ENCODE data around the gene RASAL2.
"Not testable (repeated sequence)": the region's sequence is repeated elsewhere in the genome, so short reads cannot be mapped to it uniquely, and the experiment has no call there.

The RASAL2 gene

DNA sequence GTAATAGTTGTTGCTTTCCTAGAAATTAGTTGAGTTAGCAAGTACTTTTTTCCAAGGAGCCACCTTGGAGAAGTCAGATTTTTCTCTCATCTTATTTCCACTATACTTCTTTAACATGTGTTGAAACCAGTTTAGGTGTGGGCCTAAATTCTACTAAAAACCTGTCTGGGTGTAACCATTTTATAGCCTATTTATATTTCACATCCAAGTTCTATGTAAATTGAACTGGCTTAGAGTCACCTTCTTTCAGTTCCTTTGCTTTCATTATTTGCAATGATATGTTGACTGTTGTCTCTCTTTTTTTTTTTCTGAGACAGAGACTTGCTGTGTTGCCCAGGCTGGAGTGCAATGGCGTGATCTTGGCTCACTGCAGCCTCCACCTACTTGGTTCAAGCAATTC, 207.2 kb downstream of the RASAL2 start:
- no peak for DNase-seq

DNA sequence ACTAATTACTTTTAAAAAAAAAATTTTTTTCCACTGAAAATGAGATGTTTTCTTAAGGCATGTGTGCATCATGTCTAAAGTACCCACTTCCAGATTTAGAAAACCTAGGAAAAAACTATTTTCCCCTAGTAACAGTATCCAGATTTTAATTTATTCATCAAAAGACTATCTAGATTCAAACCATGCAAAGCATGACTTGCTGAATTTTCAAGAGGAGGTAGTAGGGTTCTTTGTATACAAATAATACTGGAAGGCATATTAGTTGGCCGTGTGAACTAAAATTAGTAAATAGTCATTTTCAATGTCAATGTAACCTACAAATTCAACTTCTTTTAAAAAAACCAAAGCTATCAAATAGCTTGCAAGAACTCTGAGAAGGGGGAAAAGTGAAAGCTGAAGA, 213.4 kb downstream of the RASAL2 start:
- no peak for DNase-seq

DNA sequence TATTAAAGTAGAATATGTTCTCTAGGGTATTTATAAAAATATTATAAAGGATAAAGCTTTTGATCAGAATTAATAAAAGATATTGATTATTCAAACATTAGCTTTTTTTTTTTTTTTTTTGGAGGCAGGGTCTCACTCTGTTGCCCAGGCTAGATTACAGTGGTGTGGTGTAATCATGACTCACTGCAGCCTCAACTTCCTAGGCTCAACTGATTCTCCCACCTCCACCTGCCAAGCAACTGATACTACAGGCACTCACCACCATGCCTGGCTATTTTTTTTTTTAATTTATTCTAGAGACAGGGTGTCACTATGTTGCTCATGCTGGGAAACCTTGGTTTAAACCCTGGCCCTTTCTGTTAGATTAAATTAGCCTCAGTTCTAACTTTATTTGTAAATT, 214.5 kb downstream of the RASAL2 start:
- DNase-seq, result no peak

DNA sequence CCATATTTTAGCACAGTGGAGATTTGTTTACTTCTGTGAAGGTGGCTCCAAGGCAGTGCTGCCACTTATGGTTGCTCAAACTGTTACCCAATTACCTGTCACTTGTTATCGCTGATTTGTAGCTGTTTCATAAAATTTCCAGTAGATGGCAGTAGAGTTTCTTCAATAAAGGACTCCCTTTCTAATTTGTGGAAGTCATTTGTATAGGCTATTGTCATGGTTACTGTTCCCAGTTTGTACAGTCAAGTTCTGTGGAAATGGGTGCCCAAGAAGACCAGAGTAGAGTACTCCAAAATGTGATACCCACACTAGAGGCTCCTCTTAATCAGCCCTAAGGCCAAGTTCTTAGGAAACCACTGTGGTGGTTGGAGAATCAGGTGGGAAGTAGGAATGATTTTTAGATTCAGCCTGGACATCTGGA, 216.8 kb downstream of the RASAL2 start:
- peak; percentile 18 for DNase-seq

DNA sequence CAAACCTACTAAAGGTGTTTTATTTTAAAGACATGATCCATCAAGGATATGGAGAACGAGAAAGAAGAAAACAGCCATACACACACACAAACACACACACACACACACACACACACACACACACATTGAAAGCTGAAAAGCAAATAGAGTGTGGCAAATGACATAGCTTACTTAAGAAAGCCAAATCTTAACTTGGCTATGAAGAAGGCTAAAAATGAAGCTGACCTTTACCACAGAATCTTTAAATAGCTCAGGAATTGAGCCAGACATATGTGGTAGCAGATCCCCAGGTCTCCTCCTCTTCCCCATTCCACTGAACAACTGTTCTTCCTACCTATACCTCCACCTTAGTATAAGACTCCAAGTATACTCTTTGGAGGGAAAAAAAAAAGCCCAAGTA, 217.3 kb downstream of the RASAL2 start:
- no peak for DNase-seq

DNA sequence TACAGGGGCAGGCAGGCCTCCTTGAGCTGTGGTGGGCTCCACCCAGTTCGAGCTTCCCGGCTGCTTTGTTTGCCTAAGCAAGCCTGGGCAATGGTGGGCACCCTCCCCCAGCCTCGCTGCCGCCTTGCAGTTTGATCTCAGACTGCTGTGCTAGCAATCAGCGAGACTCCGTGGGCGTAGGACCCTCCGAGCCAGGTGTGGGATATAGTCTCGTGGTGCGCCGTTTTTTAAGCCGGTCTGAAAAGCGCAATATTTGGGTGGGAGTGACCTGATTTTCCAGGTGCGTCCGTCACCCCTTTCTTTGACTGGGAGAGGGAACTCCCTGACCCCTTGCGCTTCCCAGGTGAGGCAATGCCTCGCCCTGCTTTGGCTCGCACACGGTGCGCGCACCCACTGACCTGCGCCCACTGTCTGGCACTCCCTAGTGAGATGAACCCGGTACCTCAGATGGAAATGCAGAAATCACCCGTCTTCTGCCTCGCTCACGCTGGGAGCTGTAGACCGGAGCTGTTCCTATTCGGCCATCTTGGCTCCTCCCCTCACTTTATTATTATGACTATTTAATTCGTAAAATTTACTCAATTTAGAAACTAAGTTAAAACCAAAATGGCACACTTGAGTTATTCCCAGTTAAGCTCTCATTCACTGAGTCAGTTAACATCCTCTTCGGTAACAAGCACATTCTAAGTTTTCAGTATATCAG, 226.5 kb downstream of the RASAL2 start:
- not testable (repeated sequence) for DNase-seq

DNA sequence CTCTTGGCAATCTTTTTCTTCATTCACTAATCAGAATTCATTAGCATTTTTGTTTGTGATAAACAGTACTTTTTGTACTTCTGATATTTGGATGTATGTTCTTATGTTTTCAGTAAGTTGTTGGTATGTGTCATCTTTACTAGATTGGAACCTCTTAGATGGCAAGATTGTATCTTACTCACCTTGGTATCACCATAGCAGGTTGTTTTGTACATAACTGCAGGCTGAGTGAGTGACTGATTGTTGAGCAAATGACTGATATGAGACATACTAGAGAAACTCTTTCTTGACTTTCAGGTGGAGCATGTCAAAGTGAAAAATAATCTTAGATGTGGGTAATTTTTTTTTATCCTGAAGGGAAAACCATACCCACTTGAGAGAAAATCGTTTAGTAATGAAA, 229.2 kb downstream of the RASAL2 start:
- no peak for DNase-seq

DNA sequence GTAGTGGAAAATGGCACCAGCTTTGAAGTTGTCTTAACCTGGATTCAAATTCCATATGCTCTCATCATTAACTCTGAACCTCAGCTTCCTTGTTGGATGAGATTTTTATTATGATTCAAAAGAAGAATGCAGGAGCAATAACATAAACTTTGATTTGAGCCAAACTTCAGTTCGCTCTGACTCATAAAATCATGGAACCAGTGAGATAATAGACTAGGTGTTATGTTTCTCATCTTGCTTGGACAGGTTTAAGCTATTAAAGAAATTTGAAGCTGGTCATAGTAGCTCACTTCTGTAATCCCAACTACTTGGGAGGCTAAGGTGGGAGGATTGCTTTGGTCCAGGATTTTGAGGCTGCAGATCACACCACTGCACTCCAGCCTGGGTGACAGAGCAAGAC, 230.1 kb downstream of the RASAL2 start:
- no peak for DNase-seq

DNA sequence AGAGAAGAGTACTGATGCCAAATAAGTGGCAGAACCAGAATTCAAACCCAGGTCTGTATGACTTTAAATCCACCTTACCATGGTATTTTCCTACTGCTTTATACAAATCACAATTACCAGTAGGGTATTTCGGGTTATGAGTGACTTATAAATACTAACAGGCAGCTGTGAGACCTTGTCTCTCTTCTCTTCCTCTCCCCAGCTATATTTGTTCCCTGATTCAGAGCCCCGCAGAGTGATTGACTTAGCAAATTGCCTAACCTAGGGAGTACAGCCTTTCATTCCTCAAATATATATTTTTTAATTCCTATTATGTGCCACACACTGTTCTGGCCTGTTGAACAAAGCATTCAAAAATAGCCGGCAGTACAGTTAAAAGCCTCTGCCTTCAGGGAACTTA, 234.8 kb downstream of the RASAL2 start:
- DNase-seq, result no peak

DNA sequence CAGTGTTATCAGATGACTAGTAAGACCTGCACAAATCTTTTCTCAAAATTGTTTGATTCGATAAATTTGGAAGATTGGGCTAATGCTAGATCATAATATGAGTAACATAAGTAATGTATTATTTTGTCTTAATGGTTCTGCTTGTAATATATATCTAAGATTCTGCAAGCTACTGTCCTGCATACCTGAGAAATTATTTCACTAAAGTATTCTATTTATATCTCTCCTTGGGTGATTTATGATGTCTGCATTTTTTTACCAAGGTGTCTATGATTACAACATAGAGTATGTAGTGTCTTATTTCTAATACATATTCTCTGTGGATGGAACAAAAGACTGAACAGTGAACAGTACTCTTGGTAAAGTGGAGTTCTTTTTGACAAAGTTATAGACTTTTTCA, 236.2 kb downstream of the RASAL2 start:
- DNase-seq, result no peak

DNA sequence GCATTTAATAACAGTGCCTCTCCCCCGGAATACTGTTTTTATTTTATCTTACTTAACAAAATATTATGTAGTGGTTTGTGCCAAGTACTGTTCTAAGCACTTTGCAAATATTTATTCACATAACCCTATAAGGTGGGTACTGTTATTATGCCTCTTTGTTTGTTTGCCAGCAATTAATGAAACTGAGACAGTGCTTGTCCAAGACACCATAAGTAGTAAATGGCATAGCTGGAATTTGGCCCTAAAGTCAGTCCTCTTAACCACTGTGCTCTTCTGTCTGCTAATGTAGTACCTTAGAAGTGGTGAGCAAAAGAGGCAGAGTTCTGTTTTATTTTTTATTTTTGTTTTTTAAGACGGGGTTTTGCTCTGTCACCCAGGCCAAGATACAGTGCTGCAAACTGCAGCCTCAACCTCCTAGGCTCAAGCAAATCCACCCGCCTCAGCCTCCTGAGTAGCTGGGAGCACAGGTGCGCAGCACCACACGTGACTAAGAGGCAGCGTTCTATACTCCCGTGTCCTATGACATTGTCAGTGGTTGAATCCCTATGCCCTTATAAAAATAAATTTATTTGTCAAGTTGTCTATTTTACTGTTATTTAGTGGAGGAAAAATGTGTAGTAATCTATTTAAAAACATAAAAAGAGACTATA, 237.1 kb downstream of the RASAL2 start:
- no peak for DNase-seq

DNA sequence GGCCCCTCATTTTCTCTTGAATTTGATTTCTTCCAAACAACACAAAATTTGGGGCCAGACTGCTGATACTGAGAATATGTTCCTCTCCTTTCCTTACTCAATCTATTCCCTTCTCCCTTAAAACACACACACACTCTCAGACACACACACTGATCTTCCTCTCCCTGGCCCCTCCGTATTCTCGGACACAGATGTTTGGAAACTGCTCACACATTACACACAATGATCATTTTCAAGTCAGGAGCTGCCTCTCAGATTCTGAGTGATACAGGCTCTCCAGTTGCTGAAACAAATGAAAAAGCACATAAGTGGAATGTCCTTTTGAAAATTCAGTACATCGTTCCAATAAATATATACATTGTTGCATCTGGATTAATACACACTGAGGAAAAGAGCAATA, 241.5 kb downstream of the RASAL2 start:
- no peak for DNase-seq

DNA sequence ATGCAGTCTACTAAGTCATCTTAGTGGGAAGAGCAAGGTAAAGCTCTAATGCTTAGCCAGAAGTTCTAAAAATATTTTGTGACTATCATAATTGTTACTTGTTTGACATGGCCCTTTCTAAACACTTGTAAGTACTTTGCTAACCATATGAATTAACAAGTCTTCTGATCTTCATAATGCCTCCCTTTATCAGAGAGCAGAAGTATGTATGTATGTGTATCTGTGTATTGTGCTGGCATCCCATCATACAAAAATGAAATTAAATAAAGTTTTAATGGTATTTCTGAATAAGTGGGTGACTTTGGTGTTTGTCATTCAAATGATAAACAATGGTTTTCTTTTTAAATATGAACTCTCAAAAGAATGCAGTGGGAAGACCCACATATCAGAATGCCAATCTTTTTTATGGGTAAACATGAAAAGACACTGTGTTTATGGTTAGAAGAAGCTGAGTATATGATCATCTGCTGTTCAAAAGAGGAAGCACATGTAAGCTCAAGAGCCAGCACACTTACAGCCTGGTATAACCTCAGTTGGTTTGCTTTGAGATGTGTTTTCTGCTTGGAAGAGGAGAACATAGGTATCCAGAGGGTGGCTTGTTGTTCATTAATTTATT, 243.3 kb downstream of the RASAL2 start:
- DNase-seq, result no peak

DNA sequence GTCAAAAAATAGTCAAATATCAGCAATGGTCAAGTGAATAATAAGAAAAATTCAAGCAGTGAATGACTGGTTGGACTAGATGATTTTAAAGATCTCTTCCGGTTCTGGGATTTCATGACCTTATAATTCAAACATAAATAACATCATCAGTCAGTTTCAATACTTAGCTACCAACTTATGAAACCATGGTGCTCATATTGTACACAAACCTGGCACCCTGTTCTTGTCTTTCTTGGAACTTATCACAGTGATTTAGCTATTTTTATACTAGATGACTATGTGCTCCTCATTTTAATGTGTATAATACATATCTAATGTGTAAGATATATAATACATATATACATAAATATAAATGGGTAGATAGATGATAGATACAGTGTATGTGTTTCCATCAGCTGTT, 245.9 kb downstream of the RASAL2 start:
- no peak for DNase-seq

DNA sequence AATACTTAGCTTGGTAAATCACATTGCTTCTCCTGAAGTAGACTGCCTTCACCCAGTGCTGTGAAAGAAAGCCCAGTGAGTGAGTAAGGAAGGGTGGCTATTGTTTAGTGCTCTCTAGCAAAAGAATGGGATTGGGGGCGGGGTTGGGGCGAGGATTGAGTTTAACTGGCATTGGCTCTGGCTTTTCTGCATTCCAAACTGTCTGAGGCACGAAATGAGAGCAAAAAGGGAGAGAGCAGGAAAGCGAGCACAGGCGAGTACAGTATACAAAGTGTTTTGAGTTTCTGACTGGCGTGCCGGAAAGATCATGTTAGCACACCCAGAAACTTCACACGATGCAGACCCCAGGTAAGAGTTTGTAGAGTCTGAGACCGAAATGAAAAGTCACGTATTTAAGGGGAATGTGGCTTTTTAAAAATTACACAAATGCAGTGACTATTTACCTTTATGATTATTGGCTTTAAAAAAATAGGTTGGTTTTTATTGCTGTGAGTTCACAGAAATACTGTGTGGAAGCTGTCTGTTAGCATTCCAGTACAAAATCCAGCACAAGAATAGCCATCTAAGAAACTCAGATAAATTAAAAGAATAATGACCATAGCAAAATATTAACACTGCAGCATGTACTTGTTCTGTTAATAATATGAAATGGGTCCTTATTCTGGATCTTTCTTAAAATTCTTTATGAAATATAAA, 247.5 kb downstream of the RASAL2 start:
- DNase-seq, result no peak

DNA sequence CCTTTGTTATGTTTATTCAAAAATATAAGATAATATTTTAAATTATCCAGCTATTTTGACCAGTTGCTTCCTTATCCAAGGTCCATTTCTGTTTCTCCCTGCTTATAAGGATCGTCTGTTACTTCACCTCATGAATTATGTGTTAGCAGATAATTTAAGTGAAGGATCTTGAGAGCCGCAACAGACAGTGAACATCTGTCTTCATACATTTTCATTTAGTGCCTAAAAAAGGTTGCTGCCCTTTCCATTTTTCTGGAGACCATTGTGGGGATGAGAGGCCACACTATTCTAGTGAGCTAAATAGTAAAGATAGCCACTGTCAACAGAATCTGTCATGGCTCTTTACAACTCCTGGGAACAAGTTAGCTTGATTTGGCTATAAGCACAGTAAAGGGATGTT, 248.8 kb downstream of the RASAL2 start:
- no peak for DNase-seq

DNA sequence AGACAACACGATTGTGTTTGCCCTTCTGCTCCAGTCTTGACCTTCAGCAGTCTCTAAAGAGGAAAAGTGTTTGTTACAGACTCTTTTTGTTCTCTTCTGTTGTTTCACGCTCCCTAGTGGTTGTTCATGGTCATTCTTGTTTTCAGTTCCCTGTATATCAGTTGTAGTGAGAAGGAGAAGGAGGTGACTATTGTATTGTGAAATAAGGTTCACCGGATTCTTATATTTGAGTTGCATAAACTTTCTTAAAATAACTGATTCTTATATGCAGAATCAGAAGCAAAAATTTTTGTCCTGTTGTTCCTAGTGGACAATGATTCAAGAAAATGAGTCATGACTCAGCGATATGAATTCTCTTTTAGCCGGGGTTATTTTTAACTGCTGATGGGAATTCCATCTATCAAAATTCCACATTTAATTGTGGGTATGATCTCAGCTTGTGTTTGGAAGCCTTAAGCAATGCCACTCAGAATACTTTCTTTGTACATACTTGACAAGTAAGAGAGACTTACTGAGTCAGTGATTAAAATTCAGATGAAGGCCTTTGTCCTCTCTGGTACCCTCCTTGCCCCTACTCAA, 250.7 kb downstream of the RASAL2 start:
- no peak for DNase-seq

DNA sequence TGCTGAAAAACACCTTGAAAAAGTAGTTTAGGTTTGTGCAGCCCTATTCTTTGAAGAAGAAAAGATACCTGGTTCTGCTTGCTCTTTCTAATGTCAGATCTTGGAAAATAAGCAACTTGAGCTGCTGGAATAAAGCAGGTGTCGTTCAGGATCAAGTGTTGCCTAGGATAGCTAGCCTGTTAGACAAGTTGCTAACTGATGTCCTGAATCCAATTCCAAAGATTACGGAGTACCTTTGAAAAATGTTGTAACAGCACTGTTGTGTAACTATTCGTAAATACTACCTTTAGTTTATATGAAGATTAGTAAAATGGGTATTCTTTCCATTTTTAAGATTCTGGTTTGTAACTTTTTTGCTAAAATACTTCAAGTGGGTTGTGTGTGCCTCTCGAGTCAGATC, 251.3 kb downstream of the RASAL2 start:
- DNase-seq, result no peak

DNA sequence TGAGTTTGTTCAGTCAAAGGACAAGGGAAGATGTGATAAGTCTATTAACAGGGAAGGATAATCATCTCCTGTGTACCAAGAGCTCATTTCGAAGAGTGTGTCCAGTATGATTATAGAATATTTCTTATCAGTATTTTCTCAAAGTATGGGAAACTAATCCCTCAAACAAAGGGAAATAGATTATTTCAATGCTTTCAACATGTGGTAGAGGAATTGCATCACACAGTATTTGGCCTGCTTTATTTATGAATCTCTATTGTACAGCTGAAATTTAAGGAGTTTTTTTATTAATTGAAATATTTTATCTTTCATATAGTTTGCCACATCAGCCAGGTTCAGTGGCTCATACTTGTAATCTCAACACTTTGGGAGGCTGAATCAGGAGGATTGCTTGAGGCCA, 251.9 kb downstream of the RASAL2 start:
- no peak for DNase-seq

DNA sequence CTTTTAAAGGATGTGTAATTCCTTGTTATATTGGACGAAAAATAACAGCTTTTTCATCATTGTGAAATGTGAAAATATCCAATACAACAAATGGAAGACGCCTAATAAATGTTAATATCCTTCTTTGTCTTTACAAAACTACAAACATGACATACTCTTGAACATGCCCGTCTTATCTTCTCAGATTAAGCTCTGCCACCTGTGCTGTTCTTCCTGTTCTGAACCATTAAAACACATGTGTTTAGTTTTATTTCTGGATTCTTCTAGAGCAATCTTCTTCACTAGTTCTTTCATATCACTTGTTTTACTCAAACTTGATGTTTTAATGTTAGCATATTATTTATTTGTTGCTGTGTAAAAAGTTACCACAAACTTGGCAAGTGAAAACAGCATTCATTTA, 255.9 kb downstream of the RASAL2 start:
- no peak for DNase-seq

DNA sequence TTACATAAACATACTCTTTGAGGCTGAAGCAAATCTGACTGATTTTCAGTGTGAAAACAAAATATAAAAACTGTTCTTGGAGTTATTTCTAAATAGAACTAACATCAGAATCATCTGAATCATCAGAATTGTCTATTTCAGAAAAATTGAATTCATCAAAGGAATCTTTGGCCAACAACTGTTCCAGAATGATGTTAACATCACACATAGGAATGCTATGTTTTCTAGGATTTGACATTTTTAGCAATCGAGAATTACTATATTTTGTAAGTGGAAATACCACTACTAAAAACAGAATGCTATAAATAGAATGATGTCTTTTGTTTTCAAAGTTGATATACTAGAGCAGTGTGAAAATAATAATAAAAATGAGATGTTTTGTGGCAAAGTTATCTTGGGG, 258.0 kb downstream of the RASAL2 start:
- DNase-seq, result not testable (repeated sequence)

DNA sequence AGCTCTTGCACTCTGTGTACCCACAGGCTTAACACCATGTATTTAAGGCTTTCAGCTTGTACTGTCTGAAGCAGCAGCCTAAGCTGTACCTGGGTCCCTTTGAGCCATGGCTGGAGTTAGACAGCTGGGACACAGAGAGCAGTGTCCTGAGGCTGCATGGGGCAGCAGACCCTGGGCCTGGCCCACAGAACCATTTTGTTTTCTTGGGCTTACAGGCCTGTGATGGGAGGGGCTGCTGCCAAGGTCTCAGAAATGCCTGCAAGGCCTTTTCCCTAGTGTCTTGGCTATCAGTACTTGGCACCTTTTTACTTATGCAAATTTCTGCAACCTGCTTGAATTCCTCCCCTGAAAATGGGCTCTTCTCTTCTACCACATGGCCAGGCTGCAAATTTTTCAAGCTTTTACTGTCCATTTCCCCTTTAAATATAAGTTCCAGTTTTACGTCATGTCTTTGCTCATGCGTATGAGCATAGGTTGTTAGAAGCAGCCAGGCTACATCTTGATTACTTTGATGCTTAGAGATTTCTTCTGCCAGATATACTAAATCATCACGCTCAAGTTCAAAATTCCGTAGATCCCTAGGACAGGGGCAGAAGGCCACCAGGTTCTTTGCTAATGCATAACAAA, 259.0 kb downstream of the RASAL2 start:
- no peak for DNase-seq

DNA sequence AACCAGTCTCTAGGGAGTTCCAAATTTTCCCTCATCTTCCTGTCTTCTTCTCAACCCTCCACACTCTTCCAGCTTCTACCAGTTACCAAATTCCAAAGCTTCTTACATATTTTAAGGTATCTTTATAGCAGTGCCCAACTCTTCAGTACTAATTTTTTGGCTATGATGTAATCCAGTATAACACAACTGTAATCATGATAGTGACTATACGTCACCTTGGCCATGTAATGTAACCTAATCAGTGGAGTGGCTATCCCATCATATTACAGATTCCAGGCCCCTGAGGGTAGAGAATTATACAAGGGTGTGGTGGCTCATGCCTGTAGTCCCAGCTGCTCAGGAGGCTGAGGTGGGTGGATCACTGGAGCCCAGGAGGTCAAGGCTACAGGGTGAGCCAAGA, 259.6 kb downstream of the RASAL2 start:
- DNase-seq, result no peak
